GM20000 (cell line): ENCODE results near the gene XRCC4.

Experiments used
- DNase-seq: peaks from one replicate; pipeline ENCODE4 v3.0.0; 2012; ENCODE audit warnings: low spot score
- TF ChIP-seq, protein P1 (sequence below): IDR thresholded peaks from 2 replicates; pipeline ENCODE4 v1.5.1; 2012; ENCODE audit warnings: mild to moderate bottlenecking, control low read depth; ENCODE audit errors: extremely low read depth, missing control alignments

XRCC4 gene

GRCh38 chr5:83092619-83093018, 15.3 kb downstream of the XRCC4 start:
- TF ChIP-seq, protein P1, sequence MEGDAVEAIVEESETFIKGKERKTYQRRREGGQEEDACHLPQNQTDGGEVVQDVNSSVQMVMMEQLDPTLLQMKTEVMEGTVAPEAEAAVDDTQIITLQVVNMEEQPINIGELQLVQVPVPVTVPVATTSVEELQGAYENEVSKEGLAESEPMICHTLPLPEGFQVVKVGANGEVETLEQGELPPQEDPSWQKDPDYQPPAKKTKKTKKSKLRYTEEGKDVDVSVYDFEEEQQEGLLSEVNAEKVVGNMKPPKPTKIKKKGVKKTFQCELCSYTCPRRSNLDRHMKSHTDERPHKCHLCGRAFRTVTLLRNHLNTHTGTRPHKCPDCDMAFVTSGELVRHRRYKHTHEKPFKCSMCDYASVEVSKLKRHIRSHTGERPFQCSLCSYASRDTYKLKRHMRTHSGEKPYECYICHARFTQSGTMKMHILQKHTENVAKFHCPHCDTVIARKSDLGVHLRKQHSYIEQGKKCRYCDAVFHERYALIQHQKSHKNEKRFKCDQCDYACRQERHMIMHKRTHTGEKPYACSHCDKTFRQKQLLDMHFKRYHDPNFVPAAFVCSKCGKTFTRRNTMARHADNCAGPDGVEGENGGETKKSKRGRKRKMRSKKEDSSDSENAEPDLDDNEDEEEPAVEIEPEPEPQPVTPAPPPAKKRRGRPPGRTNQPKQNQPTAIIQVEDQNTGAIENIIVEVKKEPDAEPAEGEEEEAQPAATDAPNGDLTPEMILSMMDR: no peak
- no peak for DNase-seq

DNA sequence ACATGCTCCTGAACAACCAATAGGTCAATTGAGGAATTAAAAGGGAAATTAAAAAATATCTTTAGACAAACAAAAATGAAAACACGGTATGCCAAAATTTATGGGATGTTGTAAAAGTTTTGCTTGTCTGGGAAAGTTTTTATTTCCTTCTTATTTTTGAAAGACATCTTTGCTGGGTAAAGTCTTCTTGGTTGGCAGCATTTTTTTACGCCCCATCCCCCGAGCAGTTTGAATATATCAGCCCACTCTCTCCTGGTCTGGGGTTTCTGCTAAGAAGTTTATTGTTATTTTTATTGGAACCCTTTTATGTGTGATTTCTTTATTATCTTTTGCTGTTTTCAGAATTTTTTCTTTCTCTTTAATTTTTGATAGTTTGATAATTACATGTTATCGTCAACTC, 16.3 kb downstream of the XRCC4 start:
- no peak for DNase-seq
- TF ChIP-seq, protein P1: no peak

- TF ChIP-seq, protein P1: no peak
Measured at GRCh38 chr5:83095163-83095956, 18.0 kb downstream of the XRCC4 start.

DNA sequence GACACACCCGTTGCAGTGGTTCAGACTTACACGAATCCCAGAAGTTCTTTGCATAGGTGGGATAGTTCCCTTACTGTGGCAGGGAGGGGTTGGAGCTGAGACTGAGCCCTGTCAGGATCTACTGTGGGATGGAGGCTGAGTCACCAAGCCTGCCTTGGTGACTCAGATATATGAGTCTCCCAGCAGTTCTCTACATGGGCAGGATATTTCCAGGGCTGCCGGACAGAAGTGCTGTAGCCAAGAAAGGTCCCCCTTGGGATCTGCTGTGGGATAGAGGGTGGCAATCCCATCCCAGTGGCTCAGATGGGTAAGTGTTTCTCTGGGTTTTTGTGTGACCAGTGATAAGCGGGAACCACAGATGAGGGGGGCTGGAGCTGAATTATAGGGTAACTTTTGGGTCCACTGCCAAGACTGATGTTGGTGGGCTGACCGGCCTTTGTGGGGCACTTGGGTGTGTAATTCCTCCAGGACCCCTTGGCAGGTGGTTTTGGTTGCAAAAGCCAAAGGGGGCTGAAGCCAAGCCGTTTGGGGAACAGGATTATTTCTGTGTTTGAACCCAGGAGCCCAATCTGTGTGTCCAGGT, 18.7 kb downstream of the XRCC4 start:
- TF ChIP-seq, protein P1: no peak
- no peak for DNase-seq

More at GRCh38 chr5:83095163-83095956, 18.0 kb downstream of the XRCC4 start:
- no peak for DNase-seq

GRCh38 chr5:83096660-83097339, 19.5 kb downstream of the XRCC4 start:
- TF ChIP-seq, protein P1: no peak
- DNase-seq: no peak

GRCh38 chr5:83097689-83098231, 20.4 kb downstream of the XRCC4 start:
- peak; percentile 7 for DNase-seq

More at GRCh38 chr5:83097689-83098231, 20.4 kb downstream of the XRCC4 start:
- TF ChIP-seq, protein P1: no peak
